ENCODE data around the gene USH2A. TPM values are rescaled to one million over a fixed set of nuclear protein-coding genes. Genes with fewer than 3 reads are reported as not detected.

Gene USH2A
- total and polyA plus RNA-seq, 8 donors: 0.37 to 0.58 TPM; not detected in 6

- Histone ChIP-seq H3K9me3 (no peaks in the 10 kb centered on the region), H3K27ac (no peak overlapping the region), H3K36me3 (no peaks in the 10 kb centered on the region), H3K4me3 (no peak overlapping the region), H3K4me1 (no peaks in the 10 kb centered on the region), H3K27me3 (no peaks in the 10 kb centered on the region)
- no peak for DNase-seq
- TF ChIP-seq, protein P1, sequence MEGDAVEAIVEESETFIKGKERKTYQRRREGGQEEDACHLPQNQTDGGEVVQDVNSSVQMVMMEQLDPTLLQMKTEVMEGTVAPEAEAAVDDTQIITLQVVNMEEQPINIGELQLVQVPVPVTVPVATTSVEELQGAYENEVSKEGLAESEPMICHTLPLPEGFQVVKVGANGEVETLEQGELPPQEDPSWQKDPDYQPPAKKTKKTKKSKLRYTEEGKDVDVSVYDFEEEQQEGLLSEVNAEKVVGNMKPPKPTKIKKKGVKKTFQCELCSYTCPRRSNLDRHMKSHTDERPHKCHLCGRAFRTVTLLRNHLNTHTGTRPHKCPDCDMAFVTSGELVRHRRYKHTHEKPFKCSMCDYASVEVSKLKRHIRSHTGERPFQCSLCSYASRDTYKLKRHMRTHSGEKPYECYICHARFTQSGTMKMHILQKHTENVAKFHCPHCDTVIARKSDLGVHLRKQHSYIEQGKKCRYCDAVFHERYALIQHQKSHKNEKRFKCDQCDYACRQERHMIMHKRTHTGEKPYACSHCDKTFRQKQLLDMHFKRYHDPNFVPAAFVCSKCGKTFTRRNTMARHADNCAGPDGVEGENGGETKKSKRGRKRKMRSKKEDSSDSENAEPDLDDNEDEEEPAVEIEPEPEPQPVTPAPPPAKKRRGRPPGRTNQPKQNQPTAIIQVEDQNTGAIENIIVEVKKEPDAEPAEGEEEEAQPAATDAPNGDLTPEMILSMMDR (IDR thresholded peaks at IDR 0.05): no peak
- TF ChIP-seq POLR2AphosphoS5 (IDR thresholded peaks at IDR 0.05): no peak
- TF ChIP-seq EP300 (IDR thresholded peaks at IDR 0.05): no peak
- no peak for TF ChIP-seq POLR2A (IDR thresholded peaks at IDR 0.05)
- intact Hi-C loops (cut with DNase I; ENCODE audit: low total_unique reads): no loop called here
- 55 to 68% (median 58%) methylated on average over 5 to 6 of the region's 6 CpGs for WGBS, 5 donors
These were observed 535.1 kb downstream of the USH2A start for GRCh38 chr1:215888159-215888558.

- Histone ChIP-seq H3K27me3 (no peaks in the 10 kb centered on the region), H3K4me1 (no peaks in the 10 kb centered on the region), H3K4me3 (no peak overlapping the region), H3K27ac (no peak overlapping the region), H3K9me3 (no peaks in the 10 kb centered on the region), H3K36me3 (no peaks in the 10 kb centered on the region)
- intact Hi-C loops (cut with DNase I; ENCODE audit: low total_unique reads): no loop called here
- TF ChIP-seq, protein P1 (IDR thresholded peaks at IDR 0.05): no peak
- peak in 1 of 2 donors; percentile 11 for DNase-seq
- 36 to 51% (median 45%) methylated on average over 2 of the region's 2 CpGs for WGBS, 5 donors
These were observed 535.6 kb downstream of the USH2A start for GRCh38 chr1:215887627-215888026.

GRCh38 chr1:215883004-215883403 is 540.2 kb downstream of the USH2A start:
- intact Hi-C loops (cut with DNase I; ENCODE audit: low total_unique reads): no loop called here
- Histone ChIP-seq H3K27me3 (no peaks in the 10 kb centered on the region), H3K9me3 (no peaks in the 10 kb centered on the region), H3K36me3 (no peaks in the 10 kb centered on the region), H3K4me3 (no peak overlapping the region), H3K27ac (no peak overlapping the region), H3K4me1 (peaks cover 0 to 7% (median 0%) of the 10 kb centered on the region in 4 donors)
- DNase-seq: no peak
- WGBS, 5 donors: 76 to 88% (median 82%) methylated on average over 3 of the region's 3 CpGs
- no peak for TF ChIP-seq EP300 (IDR thresholded peaks at IDR 0.05)
- no peak for TF ChIP-seq POLR2AphosphoS5 (IDR thresholded peaks at IDR 0.05)
- TF ChIP-seq, protein P1 (IDR thresholded peaks at IDR 0.05): no peak
- TF ChIP-seq POLR2A (IDR thresholded peaks at IDR 0.05): no peak

DNA sequence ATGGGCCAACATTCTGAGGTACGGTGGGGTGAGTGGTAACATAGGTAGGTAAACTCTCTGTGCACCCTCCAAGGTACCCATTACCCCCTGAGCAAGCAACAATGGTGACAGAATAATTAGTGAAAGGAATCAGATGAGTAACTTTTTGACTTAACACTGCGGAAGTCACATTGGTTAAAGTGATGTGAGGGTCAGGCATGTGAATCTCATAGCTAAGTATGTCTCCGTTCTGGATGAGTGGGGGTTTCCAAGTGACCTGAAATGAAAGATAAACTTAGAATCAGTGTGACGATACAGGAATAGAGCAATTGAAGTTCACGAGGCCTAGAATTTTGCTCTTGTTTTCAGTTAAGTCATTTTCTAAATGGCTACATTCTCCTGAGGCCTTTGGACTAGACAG is 544.4 kb downstream of the USH2A start:
- 71 to 86% (median 81%) methylated on average over 5 of the region's 5 CpGs for WGBS, 5 donors
- intact Hi-C loops (cut with DNase I; ENCODE audit: low total_unique reads): no loop called here
- no peak for DNase-seq

More for the DNA sequence above, 544.4 kb downstream of the USH2A start:
- TF ChIP-seq POLR2A (IDR thresholded peaks at IDR 0.05) (no peak), POLR2AphosphoS5 (IDR thresholded peaks at IDR 0.05) (no peak), EP300 (IDR thresholded peaks at IDR 0.05) (no peak)
- TF ChIP-seq, protein P1 (IDR thresholded peaks at IDR 0.05): no peak
- H3K4me3 ChIP-seq: no peak overlapping the region
- H3K9me3 ChIP-seq: no peaks in the 10 kb centered on the region
- H3K36me3 ChIP-seq: no peaks in the 10 kb centered on the region
- peaks cover 0 to 16% (median 0%) of the 10 kb centered on the region in 4 donors for H3K4me1 ChIP-seq
- no peak overlapping the region for H3K27ac ChIP-seq
- no peaks in the 10 kb centered on the region for H3K27me3 ChIP-seq
